Spleen (tissue), 7 donors: ENCODE measurements around the gene MCCC1.

Source experiments
- POLR2A ChIP-seq, 3 donors: fragments of 450-650 bp; IDR thresholded peaks; one replicate each; pipeline ENCODE4 v1.5.1; 2017; ENCODE audit warnings: antibody characterized with exemption in 3 of 3, mild to moderate bottlenecking in 1 of 3
- TF ChIP-seq, protein P1 (sequence below), 11 experiments: fragments of 200-600 bp in 7 of 11; fragments of 450-650 bp in 4 of 11; sonication (generic) in 4 of 11; IDR thresholded peaks in 8 of 11; conservative IDR thresholded peaks in 3 of 11; 1 replicate in 7 of 11; 2 replicates in 4 of 11; pipeline versions ENCODE4 v1.4.0 to v1.8.0; 2016 to 2021; ENCODE audit warnings: antibody characterized with exemption in 11 of 11, inconsistent platforms in 4 of 11, mild to moderate bottlenecking in 1 of 11
- donor health status: DM: no; HTN: no; CAD: no; lungs with moderate emphysema.
- donor health status: DM: no; HTN: no; CAD: no.
- donor health status: DM: no; HTN: no; CAD: no.

DNA sequence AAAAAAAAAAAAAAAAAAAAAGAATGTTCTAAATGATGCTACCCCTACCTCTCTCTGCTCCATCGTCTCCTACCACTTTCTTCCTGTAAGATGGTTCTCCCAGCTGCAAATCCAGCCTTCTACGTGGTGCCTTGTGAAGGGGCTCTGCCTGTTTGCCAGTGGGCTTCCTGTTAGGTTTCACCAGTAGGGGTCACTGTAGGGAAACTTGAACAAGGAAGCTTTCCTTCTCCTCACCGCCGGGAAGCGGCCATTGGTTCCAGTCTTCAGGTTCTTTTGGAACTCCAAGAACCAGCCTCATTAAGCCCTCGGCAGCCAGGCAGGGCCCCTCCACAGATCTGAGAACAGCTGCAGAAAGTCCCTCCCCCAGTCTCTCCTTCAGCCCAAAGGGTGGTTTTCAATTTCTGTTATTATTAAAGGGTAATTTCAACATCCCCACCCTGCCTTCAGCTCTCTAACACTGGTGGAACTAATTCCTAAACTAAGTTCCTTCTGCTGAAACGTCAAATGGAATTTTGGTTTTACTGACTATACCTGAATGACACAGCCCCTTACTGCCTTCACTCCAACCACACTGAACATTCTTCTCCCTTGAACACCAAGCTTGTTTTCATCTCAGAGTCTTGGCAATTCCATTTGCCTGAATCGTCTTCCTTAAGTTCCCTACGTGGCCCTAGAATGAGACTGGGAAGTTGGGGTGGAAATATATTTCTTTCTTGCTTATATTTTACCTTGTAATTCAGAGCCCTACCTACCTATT lies 13.5 kb downstream of the MCCC1 start:
- TF ChIP-seq, protein P1, sequence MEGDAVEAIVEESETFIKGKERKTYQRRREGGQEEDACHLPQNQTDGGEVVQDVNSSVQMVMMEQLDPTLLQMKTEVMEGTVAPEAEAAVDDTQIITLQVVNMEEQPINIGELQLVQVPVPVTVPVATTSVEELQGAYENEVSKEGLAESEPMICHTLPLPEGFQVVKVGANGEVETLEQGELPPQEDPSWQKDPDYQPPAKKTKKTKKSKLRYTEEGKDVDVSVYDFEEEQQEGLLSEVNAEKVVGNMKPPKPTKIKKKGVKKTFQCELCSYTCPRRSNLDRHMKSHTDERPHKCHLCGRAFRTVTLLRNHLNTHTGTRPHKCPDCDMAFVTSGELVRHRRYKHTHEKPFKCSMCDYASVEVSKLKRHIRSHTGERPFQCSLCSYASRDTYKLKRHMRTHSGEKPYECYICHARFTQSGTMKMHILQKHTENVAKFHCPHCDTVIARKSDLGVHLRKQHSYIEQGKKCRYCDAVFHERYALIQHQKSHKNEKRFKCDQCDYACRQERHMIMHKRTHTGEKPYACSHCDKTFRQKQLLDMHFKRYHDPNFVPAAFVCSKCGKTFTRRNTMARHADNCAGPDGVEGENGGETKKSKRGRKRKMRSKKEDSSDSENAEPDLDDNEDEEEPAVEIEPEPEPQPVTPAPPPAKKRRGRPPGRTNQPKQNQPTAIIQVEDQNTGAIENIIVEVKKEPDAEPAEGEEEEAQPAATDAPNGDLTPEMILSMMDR (IDR thresholded peaks at IDR 0.05 in 8 of 11, conservative IDR thresholded peaks at IDR 0.05 in 3 of 11): peak in 5 of 11 experiments; percentile 27 to 49 (median 30)
- TF ChIP-seq POLR2A (IDR thresholded peaks at IDR 0.05): no peak
